ENCODE results near the gene RPP30.
"Not testable (repeated sequence)": the region's sequence is repeated elsewhere in the genome, so short reads cannot be mapped to it uniquely, and the experiment has no call there.

RPP30 gene

DNA sequence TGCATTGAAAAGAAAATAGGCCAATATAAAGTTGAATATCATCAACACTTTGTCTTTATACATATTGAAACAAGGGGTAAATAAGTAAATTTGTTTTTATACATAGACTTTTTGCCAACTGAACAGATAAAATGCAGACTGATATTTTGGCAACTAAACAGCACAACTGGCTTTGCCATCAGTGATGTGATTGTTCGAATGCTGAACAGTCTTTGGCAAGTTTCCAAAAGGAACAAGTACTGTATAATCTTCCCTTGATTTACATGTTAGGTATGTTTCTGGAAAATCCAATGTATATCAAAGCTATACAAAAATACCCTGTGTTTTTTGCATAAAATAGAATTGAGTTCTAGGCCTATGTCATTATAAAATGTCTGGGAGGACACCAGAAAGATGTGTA is 67.3 kb downstream of the RPP30 start:
- TF ChIP-seq, protein P1, sequence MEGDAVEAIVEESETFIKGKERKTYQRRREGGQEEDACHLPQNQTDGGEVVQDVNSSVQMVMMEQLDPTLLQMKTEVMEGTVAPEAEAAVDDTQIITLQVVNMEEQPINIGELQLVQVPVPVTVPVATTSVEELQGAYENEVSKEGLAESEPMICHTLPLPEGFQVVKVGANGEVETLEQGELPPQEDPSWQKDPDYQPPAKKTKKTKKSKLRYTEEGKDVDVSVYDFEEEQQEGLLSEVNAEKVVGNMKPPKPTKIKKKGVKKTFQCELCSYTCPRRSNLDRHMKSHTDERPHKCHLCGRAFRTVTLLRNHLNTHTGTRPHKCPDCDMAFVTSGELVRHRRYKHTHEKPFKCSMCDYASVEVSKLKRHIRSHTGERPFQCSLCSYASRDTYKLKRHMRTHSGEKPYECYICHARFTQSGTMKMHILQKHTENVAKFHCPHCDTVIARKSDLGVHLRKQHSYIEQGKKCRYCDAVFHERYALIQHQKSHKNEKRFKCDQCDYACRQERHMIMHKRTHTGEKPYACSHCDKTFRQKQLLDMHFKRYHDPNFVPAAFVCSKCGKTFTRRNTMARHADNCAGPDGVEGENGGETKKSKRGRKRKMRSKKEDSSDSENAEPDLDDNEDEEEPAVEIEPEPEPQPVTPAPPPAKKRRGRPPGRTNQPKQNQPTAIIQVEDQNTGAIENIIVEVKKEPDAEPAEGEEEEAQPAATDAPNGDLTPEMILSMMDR (IDR thresholded peaks at IDR 0.05; ENCODE audit: insufficient read depth, low read depth, low read length, missing control alignments), result no peak
- no peak overlapping the region for H3K4me3 ChIP-seq (ENCODE audit: low read depth, low read length)
- no peak for DNase-seq (ENCODE audit: low read depth)

DNA sequence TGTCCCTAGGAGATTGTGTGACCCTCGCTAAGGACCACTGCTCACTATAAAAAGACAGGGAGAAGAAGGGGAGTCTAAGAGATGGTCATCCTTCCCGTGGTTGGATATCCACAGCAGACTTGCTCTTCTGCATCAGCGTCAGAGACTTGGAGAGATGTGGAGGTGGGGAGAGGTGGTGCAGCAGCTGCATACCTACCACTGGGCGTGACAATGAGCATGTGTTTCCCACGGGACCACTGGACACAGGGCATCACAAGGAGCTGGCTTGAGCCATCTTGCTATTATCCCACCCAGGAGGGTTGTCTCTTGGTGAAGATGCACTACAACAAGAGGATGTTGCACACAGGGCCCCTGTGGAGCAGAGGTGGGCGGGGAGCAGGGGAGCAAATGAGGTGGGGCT is 67.9 kb downstream of the RPP30 start:
- H3K4me3 ChIP-seq (ENCODE audit: low read depth, low read length), result no peak overlapping the region
- DNase-seq (ENCODE audit: low read depth), result no peak
- TF ChIP-seq, protein P1 (IDR thresholded peaks at IDR 0.05; ENCODE audit: insufficient read depth, low read depth, low read length, missing control alignments), result no peak

DNA sequence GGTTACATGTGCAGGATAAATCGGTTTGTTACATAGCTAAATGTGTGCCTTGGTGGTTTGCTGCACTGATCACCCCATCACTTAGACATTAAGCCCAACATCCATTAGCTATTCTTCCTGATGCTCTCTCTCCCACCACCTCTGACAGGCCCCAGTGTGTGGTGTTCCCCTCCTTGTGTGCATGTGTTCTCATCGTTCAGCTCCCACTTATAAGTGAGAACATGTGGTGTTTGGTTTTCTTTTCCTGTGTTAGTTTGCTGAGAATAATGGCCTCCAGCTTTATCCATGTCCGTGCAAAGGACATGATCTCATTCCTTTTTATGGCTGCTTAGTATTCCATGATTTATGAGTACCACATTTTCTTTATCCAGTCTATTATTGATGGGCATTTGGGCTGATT is 71.2 kb downstream of the RPP30 start:
- not testable (repeated sequence) for H3K4me3 ChIP-seq (ENCODE audit: low read depth, low read length); DNase-seq (ENCODE audit: low read depth)

DNA sequence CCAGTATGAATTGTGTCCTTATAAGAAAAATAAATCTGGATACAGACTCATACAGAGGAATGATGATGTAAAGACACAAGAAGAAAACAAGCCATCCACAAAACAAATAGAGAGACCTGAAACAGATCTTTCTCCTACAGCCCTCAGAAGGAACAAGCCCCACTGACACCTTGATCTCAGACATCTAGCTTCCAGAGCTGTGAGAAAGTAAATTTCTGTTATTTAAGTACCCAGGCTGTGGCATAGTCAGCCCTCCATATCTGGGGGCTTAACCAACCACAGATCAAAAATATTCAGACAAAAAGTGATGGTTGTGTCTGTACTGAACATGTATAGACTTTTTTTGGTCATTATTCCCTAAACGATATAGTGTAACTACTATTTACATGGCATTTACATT is 73.0 kb downstream of the RPP30 start:
- H3K4me3 ChIP-seq (ENCODE audit: low read depth, low read length), result no peak overlapping the region
- TF ChIP-seq, protein P1 (IDR thresholded peaks at IDR 0.05; ENCODE audit: insufficient read depth, low read depth, low read length, missing control alignments), result no peak
- DNase-seq (ENCODE audit: low read depth), result no peak

DNA sequence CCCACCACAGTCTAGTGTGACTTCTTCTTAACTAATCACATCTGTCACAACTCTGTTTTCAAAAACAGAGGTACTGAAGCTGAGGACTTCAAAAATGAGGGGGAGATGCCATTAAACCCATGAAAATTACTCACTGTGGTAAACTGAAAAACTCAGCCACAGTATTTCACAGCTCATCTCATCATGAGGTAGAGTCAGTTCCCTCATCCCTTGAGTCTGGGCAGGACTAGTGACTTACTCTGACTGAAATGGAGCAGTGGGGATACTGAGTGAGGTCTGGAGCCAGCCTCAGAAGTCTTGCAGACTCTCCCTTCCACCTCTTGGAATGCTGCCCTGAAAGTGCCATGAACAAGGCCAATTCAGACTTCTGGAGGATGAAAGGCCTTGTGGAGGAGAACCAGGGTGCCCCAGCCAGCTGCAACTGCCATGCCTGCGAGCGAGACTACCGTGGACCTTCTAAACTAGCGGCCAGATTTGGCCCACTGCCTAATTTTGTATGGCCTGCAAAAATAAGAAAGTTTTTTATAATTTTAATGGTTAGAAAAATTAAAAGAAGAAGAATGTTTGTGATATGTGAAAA is 73.8 kb downstream of the RPP30 start:
- no peak overlapping the region for H3K4me3 ChIP-seq (ENCODE audit: low read depth, low read length)
- no peak for DNase-seq (ENCODE audit: low read depth)
- TF ChIP-seq, protein P1 (IDR thresholded peaks at IDR 0.05; ENCODE audit: insufficient read depth, low read depth, low read length, missing control alignments), result no peak

DNA sequence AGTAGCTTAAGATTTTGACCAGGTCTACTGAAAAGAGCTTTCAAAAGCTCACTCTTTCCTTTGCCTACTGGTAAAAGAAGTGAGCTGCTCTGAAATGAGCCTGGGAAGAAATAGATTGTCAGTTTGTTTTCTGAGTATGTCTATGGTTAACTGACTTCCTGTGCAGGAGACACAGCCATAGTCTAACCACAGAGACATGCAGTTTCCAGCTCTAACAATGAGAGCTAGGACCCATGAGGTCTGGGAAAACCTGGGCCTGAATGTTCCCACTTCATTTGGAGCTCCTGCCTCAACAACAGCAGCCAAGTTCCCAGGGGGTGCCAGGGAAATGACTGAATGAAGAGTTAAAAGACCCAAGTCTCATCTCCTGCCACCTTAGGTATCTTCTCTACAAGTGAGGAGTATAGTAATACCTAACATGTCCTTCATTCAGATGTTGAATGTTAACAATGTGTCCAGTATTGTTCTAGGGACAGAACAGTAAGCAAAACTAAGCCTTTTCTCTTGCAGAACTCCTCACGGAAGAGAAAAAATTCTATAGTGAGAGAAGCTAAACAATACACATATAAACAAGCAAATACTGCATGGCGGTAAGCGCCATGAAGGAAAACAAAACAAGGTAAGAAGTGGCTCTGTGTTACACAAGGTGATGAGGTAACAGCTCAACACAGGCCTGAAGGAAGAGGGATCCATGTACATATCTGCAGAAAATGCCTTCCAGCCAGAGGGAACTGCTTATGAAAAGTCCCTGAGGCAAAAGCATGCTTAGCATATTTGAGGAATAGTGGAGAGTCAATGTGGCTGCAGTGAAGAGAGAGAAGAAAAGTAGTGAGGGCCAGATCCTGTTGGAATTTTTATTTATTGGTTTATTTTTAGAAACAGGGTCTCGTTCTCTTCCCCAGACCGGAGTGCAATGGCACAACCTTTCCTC is 75.5 kb downstream of the RPP30 start:
- DNase-seq (ENCODE audit: low read depth), result peak; percentile 53
- TF ChIP-seq, protein P1 (IDR thresholded peaks at IDR 0.05; ENCODE audit: insufficient read depth, low read depth, low read length, missing control alignments), result no peak
- no peak overlapping the region for H3K4me3 ChIP-seq (ENCODE audit: low read depth, low read length)
